Tibial artery (tissue), 4 donors: Measurements from ENCODE around the gene C17orf107.

Source experiments
- DNase-seq, 2 donors: peaks; one replicate each; pipeline ENCODE4 v3.0.0-alpha.2; 2019
- H3K27ac ChIP-seq, 2 donors: fragments of 200-600 bp; sonication (generic) in 1 of 2; 1 replicate in 1 of 2; 2 replicates in 1 of 2; pipeline ENCODE4 v1.5.1; 2018 to 2019; ENCODE audit warnings: mild to moderate bottlenecking in 1 of 2
- H3K27me3 ChIP-seq, 2 donors: fragments of 200-600 bp; sonication (generic) in 1 of 2; one replicate each; pipeline versions ENCODE4 v1.5.1 to v1.6.0; 2016 to 2019
- H3K36me3 ChIP-seq, 3 donors: fragments of 200-600 bp; sonication (generic) in 2 of 3; one replicate each; pipeline ENCODE4 v1.5.1; 2016 to 2019; ENCODE audit warnings: mild to moderate bottlenecking in 2 of 3
- H3K4me1 ChIP-seq, 4 donors: fragments of 200-600 bp; sonication (generic) in 2 of 4; 1 replicate in 3 of 4; 2 replicates in 1 of 4; pipeline ENCODE4 v1.5.1; 2016 to 2019
- H3K4me3 ChIP-seq, 2 donors: fragments of 200-600 bp; sonication (generic) in 1 of 2; 1 replicate in 1 of 2; 2 replicates in 1 of 2; pipeline ENCODE4 v1.5.1; 2018 to 2019; ENCODE audit warnings: mild to moderate bottlenecking in 2 of 2
- H3K9me3 ChIP-seq, 3 donors: fragments of 200-600 bp; sonication (generic) in 1 of 3; one replicate each; pipeline ENCODE4 v1.5.1; 2016 to 2019
- intact Hi-C: fragments of 100-400 bp; cut with DNase I; formaldehyde crosslinking; loops from one replicate; pipeline ENCODE4 v1.15.0; 2023; ENCODE audit warnings: low total_unique reads
- TF ChIP-seq, protein P1 (sequence below), 2 experiments: fragments of 200-600 bp in 1 of 2; fragments of 450-650 bp in 1 of 2; IDR thresholded peaks; one replicate each; pipeline ENCODE4 v1.5.1; 2017 to 2019; ENCODE audit warnings: antibody characterized with exemption in 2 of 2, mild to moderate bottlenecking in 1 of 2, moderate library complexity in 1 of 2

C17orf107 gene

DNA sequence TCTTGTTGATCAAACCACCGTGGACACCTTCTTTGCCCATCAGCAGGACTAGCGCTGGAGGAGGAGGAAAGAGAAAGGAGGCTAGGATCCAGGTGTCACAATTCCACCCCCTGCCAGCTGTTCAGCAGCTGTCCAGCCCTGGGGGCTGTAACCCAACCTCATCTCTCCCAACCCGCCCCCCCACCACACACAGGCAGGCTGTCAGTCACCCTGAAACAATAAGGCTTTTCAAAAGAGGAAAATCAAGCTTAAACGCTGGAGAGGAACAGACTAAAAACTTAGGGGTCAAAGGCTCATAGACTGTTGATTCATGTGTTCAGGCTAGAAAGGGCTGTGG, 46.6 kb downstream of the C17orf107 start:
- peak overlapping the region; percentile 95 to 99 for H3K27ac ChIP-seq
- peaks cover 6 to 64% (median 52%) of the 10 kb centered on the region in 4 donors for H3K4me1 ChIP-seq
- no peaks in the 10 kb centered on the region for H3K9me3 ChIP-seq
- H3K4me3 ChIP-seq: peak overlapping the region; percentile 93 to 100
- intact Hi-C loops: loop anchor here (5.0 kb wide), 1 partner anchor 51 kb away; the partner anchor contains the start of genes INCA1 and KIF1C
- DNase-seq: no peak
- H3K27me3 ChIP-seq: no peaks in the 10 kb centered on the region
- H3K36me3 ChIP-seq: peaks cover 43 to 54% (median 45%) of the 10 kb centered on the region in 3 donors
- TF ChIP-seq, protein P1, sequence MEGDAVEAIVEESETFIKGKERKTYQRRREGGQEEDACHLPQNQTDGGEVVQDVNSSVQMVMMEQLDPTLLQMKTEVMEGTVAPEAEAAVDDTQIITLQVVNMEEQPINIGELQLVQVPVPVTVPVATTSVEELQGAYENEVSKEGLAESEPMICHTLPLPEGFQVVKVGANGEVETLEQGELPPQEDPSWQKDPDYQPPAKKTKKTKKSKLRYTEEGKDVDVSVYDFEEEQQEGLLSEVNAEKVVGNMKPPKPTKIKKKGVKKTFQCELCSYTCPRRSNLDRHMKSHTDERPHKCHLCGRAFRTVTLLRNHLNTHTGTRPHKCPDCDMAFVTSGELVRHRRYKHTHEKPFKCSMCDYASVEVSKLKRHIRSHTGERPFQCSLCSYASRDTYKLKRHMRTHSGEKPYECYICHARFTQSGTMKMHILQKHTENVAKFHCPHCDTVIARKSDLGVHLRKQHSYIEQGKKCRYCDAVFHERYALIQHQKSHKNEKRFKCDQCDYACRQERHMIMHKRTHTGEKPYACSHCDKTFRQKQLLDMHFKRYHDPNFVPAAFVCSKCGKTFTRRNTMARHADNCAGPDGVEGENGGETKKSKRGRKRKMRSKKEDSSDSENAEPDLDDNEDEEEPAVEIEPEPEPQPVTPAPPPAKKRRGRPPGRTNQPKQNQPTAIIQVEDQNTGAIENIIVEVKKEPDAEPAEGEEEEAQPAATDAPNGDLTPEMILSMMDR (IDR thresholded peaks at IDR 0.05): no peak

DNA sequence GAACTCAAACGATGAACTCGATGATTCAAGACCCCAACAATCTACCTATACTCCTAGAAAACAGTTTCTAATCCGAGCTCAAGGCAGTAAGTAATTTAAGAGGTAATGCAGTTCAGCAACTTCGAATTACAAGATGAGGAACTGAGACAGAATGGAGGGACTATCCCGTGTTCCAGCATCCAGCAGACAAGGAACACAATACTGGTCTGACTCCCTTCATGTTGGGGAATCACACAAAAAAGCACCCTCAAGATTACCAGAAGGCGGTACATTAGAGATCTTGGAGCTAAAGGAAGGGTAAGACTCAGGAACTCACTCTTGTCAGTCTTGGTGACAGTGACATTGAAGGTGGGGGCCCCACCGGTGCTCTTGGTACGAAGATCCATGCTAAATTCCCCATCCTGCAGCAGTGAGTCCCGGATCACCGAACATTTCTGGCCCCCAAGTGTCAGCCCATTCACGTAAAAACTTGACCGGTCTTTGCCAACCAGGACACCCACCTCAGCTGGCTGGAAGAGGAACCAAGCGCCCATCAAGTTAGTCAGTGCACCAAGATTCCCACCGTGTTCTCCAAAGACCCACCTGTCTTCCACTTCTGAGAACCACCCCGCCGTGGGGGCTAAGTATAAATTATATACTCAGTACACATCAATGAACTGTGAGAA, 47.1 kb downstream of the C17orf107 start:
- TF ChIP-seq, protein P1 (IDR thresholded peaks at IDR 0.05): no peak
- no peak for DNase-seq
- H3K9me3 ChIP-seq: no peaks in the 10 kb centered on the region
- H3K36me3 ChIP-seq: peaks cover 43 to 54% (median 45%) of the 10 kb centered on the region in 3 donors
- peaks cover 6 to 63% (median 48%) of the 10 kb centered on the region in 4 donors for H3K4me1 ChIP-seq
- peak overlapping the region; percentile 93 to 100 for H3K4me3 ChIP-seq
- H3K27me3 ChIP-seq: no peaks in the 10 kb centered on the region
- peak overlapping the region; percentile 95 to 99 for H3K27ac ChIP-seq
- intact Hi-C loops: loop anchor here (5.0 kb wide), 1 partner anchor 51 kb away; the partner anchor contains the start of genes INCA1 and KIF1C

DNA sequence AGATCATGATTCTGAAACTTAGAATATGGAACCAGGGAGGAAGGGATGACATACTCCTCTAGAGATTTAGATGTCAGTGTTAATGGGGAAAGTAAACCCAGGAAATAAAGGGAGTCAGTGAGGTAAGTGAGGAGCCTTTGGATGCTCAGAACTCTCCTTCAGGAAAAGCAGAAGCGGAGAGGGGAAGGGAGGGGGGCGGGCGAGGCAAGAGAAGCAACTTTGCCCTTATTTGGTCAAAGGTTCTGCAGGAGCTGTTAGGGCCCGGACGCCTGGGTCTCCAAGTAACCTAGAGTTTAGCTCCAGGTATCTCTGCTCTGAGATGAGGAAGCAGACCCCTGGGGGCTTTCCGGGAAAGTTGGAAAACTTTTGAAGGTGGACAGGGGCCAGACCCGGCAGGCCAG, 47.7 kb downstream of the C17orf107 start:
- Histone ChIP-seq H3K36me3 (peaks cover 42 to 52% (median 44%) of the 10 kb centered on the region in 3 donors), H3K4me3 (peak overlapping the region; percentile 93 to 100), H3K27me3 (no peaks in the 10 kb centered on the region), H3K4me1 (peaks cover 6 to 58% (median 43%) of the 10 kb centered on the region in 4 donors), H3K9me3 (no peaks in the 10 kb centered on the region), H3K27ac (peak overlapping the region; percentile 95 to 99)
- DNase-seq: peak in 1 of 2 donors; percentile 36
- intact Hi-C loops: loop anchor here (5.0 kb wide), 1 partner anchor 50 kb away; the partner anchor contains the start of genes INCA1 and KIF1C
- TF ChIP-seq, protein P1 (IDR thresholded peaks at IDR 0.05): no peak

DNA sequence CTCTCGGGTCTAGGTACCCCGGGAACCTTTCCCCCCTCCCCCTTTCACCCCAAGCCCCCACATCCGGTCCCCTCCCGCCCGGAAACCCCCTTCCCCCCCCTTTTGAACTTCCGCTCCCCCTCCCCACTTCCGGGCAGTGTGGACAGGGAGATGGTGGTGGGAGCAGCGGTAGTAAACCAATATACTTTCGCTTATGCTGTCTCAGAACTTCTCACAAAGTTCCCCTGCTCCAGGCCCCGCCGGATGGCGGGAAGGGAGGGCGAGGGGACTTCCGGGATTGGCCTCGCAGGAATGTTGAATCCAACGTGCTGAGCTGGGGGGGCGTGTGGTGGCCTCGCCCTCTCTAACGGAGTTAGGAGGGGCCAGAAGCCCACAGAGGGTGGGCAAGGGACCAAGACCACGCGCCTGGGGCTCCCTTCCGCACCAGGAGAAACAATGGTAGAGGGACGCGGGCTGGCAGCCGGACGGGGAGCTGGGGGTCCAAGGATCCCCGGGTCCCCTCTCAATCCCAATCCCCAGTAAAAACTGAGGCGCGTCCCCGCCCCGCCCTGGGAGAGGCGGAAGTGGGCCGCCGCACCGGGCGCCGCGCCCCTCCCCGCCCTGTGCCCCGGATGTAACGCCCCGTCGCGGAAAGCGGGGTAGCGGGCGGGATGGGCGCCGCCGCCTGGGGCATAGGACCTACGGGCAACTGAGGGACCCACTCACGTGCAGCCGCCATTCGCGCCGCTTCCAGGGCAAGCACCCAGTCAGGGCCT, 48.3 kb downstream of the C17orf107 start:
- no peaks in the 10 kb centered on the region for H3K9me3 ChIP-seq
- peak overlapping the region; percentile 95 to 99 for H3K27ac ChIP-seq
- peak; percentile 45 to 85 for DNase-seq
- peaks cover 36 to 46% (median 38%) of the 10 kb centered on the region in 3 donors for H3K36me3 ChIP-seq
- TF ChIP-seq, protein P1 (IDR thresholded peaks at IDR 0.05): no peak
- intact Hi-C loops: loop anchor here (2.0 to 5.0 kb wide), 2 partner anchors 19 to 50 kb away; partner anchors contain the start of genes INCA1, KIF1C and SPAG7
- peaks cover 6 to 60% (median 43%) of the 10 kb centered on the region in 4 donors for H3K4me1 ChIP-seq
- peak overlapping the region; percentile 93 to 100 for H3K4me3 ChIP-seq
- no peaks in the 10 kb centered on the region for H3K27me3 ChIP-seq

DNA sequence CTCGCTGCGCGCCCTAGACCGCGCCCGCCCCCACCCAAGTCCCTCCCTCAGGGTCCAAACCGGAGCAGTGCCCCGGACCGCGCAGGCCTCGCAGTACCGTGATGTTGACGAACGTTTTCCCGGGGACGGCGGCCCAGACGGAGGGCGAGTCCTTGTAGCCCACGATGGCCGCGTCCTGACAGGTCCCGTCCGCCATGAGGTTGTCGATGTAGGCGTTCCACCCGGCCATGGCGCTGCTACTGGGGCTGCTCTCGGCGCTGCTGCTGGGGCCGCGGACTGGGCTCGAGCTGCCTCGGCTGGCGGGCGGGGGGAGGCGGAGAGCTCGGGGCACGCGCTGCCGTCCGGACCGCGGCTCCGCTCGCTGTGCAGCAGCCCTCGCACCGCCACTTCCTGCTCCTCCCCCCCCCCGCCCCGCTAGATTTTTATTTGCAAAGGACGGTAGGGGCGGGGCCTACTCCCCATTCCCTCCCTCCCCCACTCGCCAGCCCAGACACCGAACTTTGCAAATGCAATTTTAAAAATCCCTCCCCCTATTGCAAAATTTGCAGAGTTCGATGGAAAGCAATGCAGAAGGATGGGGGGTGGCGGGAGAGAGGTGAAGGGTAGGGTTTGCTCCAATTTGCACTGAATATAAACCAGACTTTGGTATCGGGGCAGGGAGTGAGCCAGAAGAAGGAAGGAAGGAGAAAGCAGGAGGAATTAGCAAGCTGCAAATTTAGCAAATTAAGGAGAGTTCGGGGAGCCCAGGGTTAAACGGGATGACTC, 49.0 kb downstream of the C17orf107 start, which contains the start of gene PFN1:
Gene PFN1, minus strand, starts transcription at position 365 of the 765 bp plus-strand sequence. Its CDS starts 136 bp downstream, at position 229.
- peak; percentile 95 to 96 for DNase-seq
- Histone ChIP-seq H3K4me1 (peaks cover 6 to 60% (median 44%) of the 10 kb centered on the region in 4 donors), H3K27ac (peak within 1 kb of the TSS; percentile 95 to 99)

More for the DNA sequence above, 49.0 kb downstream of the C17orf107 start, which contains the start of gene PFN1:
- peaks cover 28 to 38% (median 31%) of the 10 kb centered on the region in 3 donors for H3K36me3 ChIP-seq
- no peaks in the 10 kb centered on the region for H3K27me3 ChIP-seq
- TF ChIP-seq, protein P1 (IDR thresholded peaks at IDR 0.05): peak in 1 of 2 experiments; percentile 8
- H3K4me3 ChIP-seq: peak within 1 kb of the TSS; percentile 93 to 100
- intact Hi-C loops: loop anchor here (2.0 to 5.0 kb wide), 2 partner anchors 18 to 49 kb away; partner anchors contain the start of genes INCA1, KIF1C and SPAG7
- H3K9me3 ChIP-seq: no peaks in the 10 kb centered on the region
